SK-N-SH (cell line): Measurements from ENCODE around the gene KIF5B. TPM values are rescaled to one million over a fixed set of nuclear protein-coding genes. Genes with fewer than 3 reads are reported as not detected.

Experiments used
- CTCF ChIA-PET: fragments of 300-600, 350-600 bp; formaldehyde crosslinking; extraction: SDS; loops from one replicate; lab custom pipeline; 2021; lab: Yijun Ruan, JAX
- POLR2A ChIA-PET: fragments of 350-600 bp; sonication (Branson Sonifier 250); formaldehyde crosslinking; extraction: SDS; loops from one replicate; lab custom pipeline; 2020; ENCODE audit warnings: antibody characterized with exemption, inconsistent platforms; lab: Yijun Ruan, JAX
- DNase-seq: peaks from one replicate; pipeline ENCODE4 v3.0.0; 2012
- H2AFZ ChIP-seq: fragments of 200-600 bp; sonication (generic); 2 replicates; pipeline ENCODE4 v1.8.1; 2016; ENCODE audit warnings: antibody characterized with exemption, mild to moderate bottlenecking, low read depth
- H3F3A ChIP-seq: fragments of 200-600 bp; sonication (generic); replicated peaks from 2 replicates; pipeline ENCODE3; 2016; ENCODE audit warnings: antibody characterized with exemption, mild to moderate bottlenecking; ENCODE audit not compliant: insufficient read depth
- H3K27ac ChIP-seq, 2 experiments: fragments of 200-500 bp in 1 of 2; fragments of 200-600 bp in 1 of 2; sonication (Bioruptor generic) in 1 of 2; sonication (generic), shearing (Covaris generic) in 1 of 2; 2 replicates each; pipeline versions ENCODE4 v1.5.1 to v1.6.1; 2014 to 2016; ENCODE audit warnings: low read depth in 2 of 2, inconsistent platforms in 1 of 2, low read length in 1 of 2, mild to moderate bottlenecking in 1 of 2, mixed read lengths in 1 of 2
- H3K27me3 ChIP-seq: fragments of 200-600 bp; sonication (generic), shearing (Covaris generic); 2 replicates; pipeline ENCODE4 v1.6.1; 2016; ENCODE audit warnings: mixed run types; ENCODE audit not compliant: insufficient read depth
- H3K36me3 ChIP-seq, 2 experiments: fragments of 200-500 bp in 1 of 2; fragments of 200-600 bp in 1 of 2; sonication (Bioruptor generic) in 1 of 2; sonication (generic) in 1 of 2; replicated peaks in 1 of 2; 2 replicates each; pipeline versions ENCODE3 to v1.5.1; 2014 to 2016; ENCODE audit warnings: low read length in 1 of 2, mild to moderate bottlenecking in 1 of 2; ENCODE audit not compliant: insufficient read depth in 2 of 2, control insufficient read depth in 1 of 2
- H3K4me1 ChIP-seq, 2 experiments: fragments of 200-500 bp in 1 of 2; fragments of 200-600 bp in 1 of 2; sonication (Bioruptor generic) in 1 of 2; sonication (generic), shearing (Covaris generic) in 1 of 2; 2 replicates each; pipeline versions ENCODE4 v1.5.1 to v1.6.1; 2014 to 2016; ENCODE audit warnings: low read depth in 1 of 2, low read length in 1 of 2, mixed run types in 1 of 2; ENCODE audit not compliant: insufficient read depth in 2 of 2, control insufficient read depth in 1 of 2
- H3K4me2 ChIP-seq: fragments of 200-600 bp; sonication (generic), shearing (Covaris generic); 2 replicates; pipeline ENCODE4 v1.6.1; 2017; ENCODE audit warnings: mixed run types
- H3K4me3 ChIP-seq, 2 experiments: fragments of 200-500 bp in 1 of 2; fragments of 200-600 bp in 1 of 2; sonication (Bioruptor generic) in 1 of 2; sonication (generic), shearing (Covaris generic) in 1 of 2; 2 replicates each; pipeline versions ENCODE4 v1.5.1 to v1.8.1; 2014 to 2016; ENCODE audit warnings: low read depth in 2 of 2, inconsistent platforms in 1 of 2, low read length in 1 of 2, mild to moderate bottlenecking in 1 of 2, mixed read lengths in 1 of 2, moderate library complexity in 1 of 2
- H3K79me2 ChIP-seq: fragments of 200-600 bp; sonication (generic); 2 replicates; pipeline ENCODE4 v1.8.1; 2017; ENCODE audit warnings: mild to moderate bottlenecking; ENCODE audit not compliant: insufficient read depth
- H3K9ac ChIP-seq: fragments of 200-600 bp; sonication (generic); 2 replicates; pipeline ENCODE4 v1.6.1; 2017; ENCODE audit warnings: mixed run types
- H3K9me2 ChIP-seq: fragments of 200-600 bp; sonication (generic); 2 replicates; pipeline ENCODE4 v1.6.1; 2017; ENCODE audit warnings: mixed run types
- H3K9me3 ChIP-seq: fragments of 200-600 bp; sonication (generic); 2 replicates; pipeline ENCODE4 v1.6.1; 2017; ENCODE audit warnings: mixed run types, mild to moderate bottlenecking, moderate library complexity
- H4K20me1 ChIP-seq: fragments of 200-600 bp; sonication (generic); 2 replicates; pipeline ENCODE4 v1.6.1; 2017; ENCODE audit warnings: mild to moderate bottlenecking, mixed run types; ENCODE audit not compliant: insufficient read depth
- FOSL2 ChIP-seq: IDR thresholded peaks from 2 replicates; pipeline ENCODE4 v1.4.0; 2012; ENCODE audit warnings: low read depth, mild to moderate bottlenecking, moderate library complexity, borderline replicate concordance
- FOXJ3 ChIP-seq: sonication (generic); formaldehyde crosslinking; IDR thresholded peaks from 2 replicates; pipeline ENCODE4 v1.5.1; 2020; ENCODE audit warnings: mild to moderate bottlenecking, missing genetic modification reagents
- GATA2 ChIP-seq: sonication (generic); formaldehyde crosslinking; IDR thresholded peaks from 2 replicates; pipeline ENCODE4 v1.5.0; 2020; ENCODE audit warnings: mild to moderate bottlenecking, missing genetic modification reagents
- MXI1 ChIP-seq: IDR thresholded peaks from 2 replicates; pipeline ENCODE4 v1.6.1; 2012; ENCODE audit warnings: mild to moderate bottlenecking, low read depth, low read length, improper control_type of control experiment
- RCOR1 ChIP-seq: fragments of 150-350 bp; IDR thresholded peaks from 2 replicates; pipeline ENCODE4 v1.6.1; 2017; ENCODE audit warnings: antibody characterized with exemption, low read length
- SIN3A ChIP-seq: IDR thresholded peaks from 2 replicates; pipeline ENCODE4 v1.6.1; 2012; ENCODE audit warnings: low read depth, mild to moderate bottlenecking, low read length, moderate library complexity, borderline replicate concordance
- SMC3 ChIP-seq: IDR thresholded peaks from 2 replicates; pipeline ENCODE4 v1.6.1; 2012; ENCODE audit warnings: low read depth, low read length, improper control_type of control experiment
- TCF12 ChIP-seq: IDR thresholded peaks from 2 replicates; pipeline ENCODE4 v1.4.0; 2012
- WGBS: methylation state at CpG from one replicate; pipeline ENCODE4 v1.1.6; 2017; ENCODE audit warnings: low lambda C conversion rate; 5-methylcytosine and 5-hydroxymethylcytosine counted together
- polyA plus RNA-seq, 3 experiments: library from polyadenylated mRNA; depleted of rRNA; stranded (reverse); fragments of >200 nt; gene quantifications; 2 replicates each; pipeline ENCODE4 v1.2.3, GENCODE V29; 2012
- TF ChIP-seq, protein P1 (sequence below): fragments of 200-600 bp; sonication (generic); IDR thresholded peaks from 2 replicates; pipeline ENCODE4 v1.6.1; 2017; ENCODE audit warnings: antibody characterized with exemption, mild to moderate bottlenecking, moderate library complexity
- TF ChIP-seq, protein P2 (sequence below): IDR thresholded peaks from 2 replicates; pipeline ENCODE4 v1.4.0; 2012; ENCODE audit warnings: low read depth
- TF ChIP-seq, protein P3 (sequence below): IDR thresholded peaks from 2 replicates; pipeline ENCODE4 v1.6.1; 2012; ENCODE audit warnings: mild to moderate bottlenecking, low read depth, low read length, moderate library complexity

Gene KIF5B
- polyA plus RNA-seq, 1 of the 3 experiments (the other 2 are of a cell fraction) = 15.7 TPM

DNA sequence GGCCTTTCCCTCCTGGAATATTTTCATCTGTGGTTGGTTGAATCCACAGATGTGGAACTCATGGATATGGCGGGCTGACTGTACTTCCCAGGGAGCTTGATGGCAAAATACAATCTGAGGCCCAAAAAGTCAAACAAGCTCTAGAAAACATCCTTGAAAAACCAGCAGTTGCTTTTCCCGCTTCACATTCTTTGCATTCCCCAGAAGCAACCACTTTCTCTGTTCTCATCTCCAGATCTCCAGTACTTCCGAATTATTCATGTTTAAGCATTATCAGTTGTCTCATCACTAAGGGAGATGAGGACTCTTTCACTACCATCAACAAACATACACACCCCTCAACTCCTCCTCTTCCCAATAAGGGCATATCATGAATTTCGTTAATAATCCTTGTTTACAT, 55.3 kb downstream of the KIF5B start:
- peaks cover 0 to 9% of the 10 kb centered on the region in 2 experiments; a peak in 1 of 4 replicates for H3K4me1 ChIP-seq
- no peaks in the 10 kb centered on the region for H3K9me3 ChIP-seq
- H3K79me2 ChIP-seq = no peaks in the 10 kb centered on the region; the same call in 1 of the 2 replicates
- H4K20me1 ChIP-seq = no peaks in the 10 kb centered on the region
- 0 out of 4 replicates have a peak overlapping the region, but pooled peaks of 1 of the 2 experiments have one; percentile 3 for H3K27ac ChIP-seq
- H3K4me3 ChIP-seq = no peak overlapping the region
- H3K27me3 ChIP-seq = no peaks in the 10 kb centered on the region
- no peak overlapping the region for H3K9ac ChIP-seq
- H3K9me2 ChIP-seq = no peaks in the 10 kb centered on the region
- DNase-seq = no peak
- CTCF ChIA-PET = interaction anchor here (0.6 kb wide), 2 partner anchors 78 to 345 kb away, joined by 3 read pairs; no protein-coding TSS in a partner anchor
- no peak overlapping the region for H2AFZ ChIP-seq
- H3F3A ChIP-seq = peaks cover 3% of the 10 kb centered on the region
- no peak overlapping the region for H3K4me2 ChIP-seq
- 60% methylated on average over 4 of the region's 4 CpGs for WGBS
- TF ChIP-seq RCOR1 (no peak), GATA2 (CRISPR knock-in tag) (no peak), FOSL2 (0 out of 2 replicates have a peak, but pooled peaks have one; percentile 5), TCF12 (peak; percentile 9; the same call in 1 of the 2 replicates), SIN3A (no peak), MXI1 (no peak)
- TF ChIP-seq, protein P1, sequence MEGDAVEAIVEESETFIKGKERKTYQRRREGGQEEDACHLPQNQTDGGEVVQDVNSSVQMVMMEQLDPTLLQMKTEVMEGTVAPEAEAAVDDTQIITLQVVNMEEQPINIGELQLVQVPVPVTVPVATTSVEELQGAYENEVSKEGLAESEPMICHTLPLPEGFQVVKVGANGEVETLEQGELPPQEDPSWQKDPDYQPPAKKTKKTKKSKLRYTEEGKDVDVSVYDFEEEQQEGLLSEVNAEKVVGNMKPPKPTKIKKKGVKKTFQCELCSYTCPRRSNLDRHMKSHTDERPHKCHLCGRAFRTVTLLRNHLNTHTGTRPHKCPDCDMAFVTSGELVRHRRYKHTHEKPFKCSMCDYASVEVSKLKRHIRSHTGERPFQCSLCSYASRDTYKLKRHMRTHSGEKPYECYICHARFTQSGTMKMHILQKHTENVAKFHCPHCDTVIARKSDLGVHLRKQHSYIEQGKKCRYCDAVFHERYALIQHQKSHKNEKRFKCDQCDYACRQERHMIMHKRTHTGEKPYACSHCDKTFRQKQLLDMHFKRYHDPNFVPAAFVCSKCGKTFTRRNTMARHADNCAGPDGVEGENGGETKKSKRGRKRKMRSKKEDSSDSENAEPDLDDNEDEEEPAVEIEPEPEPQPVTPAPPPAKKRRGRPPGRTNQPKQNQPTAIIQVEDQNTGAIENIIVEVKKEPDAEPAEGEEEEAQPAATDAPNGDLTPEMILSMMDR = no peak
- TF ChIP-seq, protein P2, sequence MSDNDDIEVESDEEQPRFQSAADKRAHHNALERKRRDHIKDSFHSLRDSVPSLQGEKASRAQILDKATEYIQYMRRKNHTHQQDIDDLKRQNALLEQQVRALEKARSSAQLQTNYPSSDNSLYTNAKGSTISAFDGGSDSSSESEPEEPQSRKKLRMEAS = no peak
- TF ChIP-seq, protein P3, sequence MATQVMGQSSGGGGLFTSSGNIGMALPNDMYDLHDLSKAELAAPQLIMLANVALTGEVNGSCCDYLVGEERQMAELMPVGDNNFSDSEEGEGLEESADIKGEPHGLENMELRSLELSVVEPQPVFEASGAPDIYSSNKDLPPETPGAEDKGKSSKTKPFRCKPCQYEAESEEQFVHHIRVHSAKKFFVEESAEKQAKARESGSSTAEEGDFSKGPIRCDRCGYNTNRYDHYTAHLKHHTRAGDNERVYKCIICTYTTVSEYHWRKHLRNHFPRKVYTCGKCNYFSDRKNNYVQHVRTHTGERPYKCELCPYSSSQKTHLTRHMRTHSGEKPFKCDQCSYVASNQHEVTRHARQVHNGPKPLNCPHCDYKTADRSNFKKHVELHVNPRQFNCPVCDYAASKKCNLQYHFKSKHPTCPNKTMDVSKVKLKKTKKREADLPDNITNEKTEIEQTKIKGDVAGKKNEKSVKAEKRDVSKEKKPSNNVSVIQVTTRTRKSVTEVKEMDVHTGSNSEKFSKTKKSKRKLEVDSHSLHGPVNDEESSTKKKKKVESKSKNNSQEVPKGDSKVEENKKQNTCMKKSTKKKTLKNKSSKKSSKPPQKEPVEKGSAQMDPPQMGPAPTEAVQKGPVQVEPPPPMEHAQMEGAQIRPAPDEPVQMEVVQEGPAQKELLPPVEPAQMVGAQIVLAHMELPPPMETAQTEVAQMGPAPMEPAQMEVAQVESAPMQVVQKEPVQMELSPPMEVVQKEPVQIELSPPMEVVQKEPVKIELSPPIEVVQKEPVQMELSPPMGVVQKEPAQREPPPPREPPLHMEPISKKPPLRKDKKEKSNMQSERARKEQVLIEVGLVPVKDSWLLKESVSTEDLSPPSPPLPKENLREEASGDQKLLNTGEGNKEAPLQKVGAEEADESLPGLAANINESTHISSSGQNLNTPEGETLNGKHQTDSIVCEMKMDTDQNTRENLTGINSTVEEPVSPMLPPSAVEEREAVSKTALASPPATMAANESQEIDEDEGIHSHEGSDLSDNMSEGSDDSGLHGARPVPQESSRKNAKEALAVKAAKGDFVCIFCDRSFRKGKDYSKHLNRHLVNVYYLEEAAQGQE = no peak
- POLR2A ChIA-PET = no interaction called here
- peaks cover 0 to 6% of the 10 kb centered on the region in 2 experiments for H3K36me3 ChIP-seq

DNA sequence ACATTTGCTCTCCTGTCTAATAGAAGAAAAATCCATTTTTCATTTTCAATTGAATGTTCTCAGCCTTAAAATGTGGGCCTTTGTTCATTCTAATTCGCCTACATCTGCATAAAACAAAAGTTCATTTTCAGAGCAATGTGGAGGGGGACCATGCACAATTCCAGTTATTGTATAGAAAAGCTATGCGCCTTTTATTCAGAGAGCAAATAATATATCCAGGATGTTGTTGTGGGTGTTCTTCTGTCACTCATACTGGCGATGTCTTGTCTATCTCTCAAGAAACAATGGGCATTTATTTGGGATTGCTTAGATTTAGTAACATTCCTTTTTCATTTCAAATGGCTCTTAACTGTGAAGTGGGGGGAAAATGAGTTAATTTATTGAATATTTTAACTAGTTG, 56.4 kb downstream of the KIF5B start:
- Histone ChIP-seq H3F3A (peaks cover 3% of the 10 kb centered on the region), H3K9me3 (no peaks in the 10 kb centered on the region), H3K4me3 (no peak overlapping the region), H3K4me1 (peaks cover 0 to 9% of the 10 kb centered on the region in 2 experiments; a peak in 1 of 4 replicates), H2AFZ (no peak overlapping the region), H3K9me2 (no peaks in the 10 kb centered on the region), H3K27ac (no peak overlapping the region), H4K20me1 (no peaks in the 10 kb centered on the region), H3K27me3 (no peaks in the 10 kb centered on the region), H3K36me3 (no peaks in the 10 kb centered on the region), H3K4me2 (no peak overlapping the region), H3K79me2 (no peaks in the 10 kb centered on the region; the same call in 1 of the 2 replicates), H3K9ac (no peak overlapping the region)
- TF ChIP-seq SMC3 = no peak
- TF ChIP-seq MXI1 = no peak
- TF ChIP-seq FOXJ3 (CRISPR knock-in tag) = no peak
- no peak for TF ChIP-seq TCF12
- 94% methylated on average over 3 of the region's 3 CpGs for WGBS
- ChIA-PET POLR2A (no interaction called here), CTCF (interaction anchor here (1.0 kb wide), 1 partner anchor 138 kb away, joined by 3 read pairs; no protein-coding TSS in a partner anchor)
- no peak for DNase-seq
